HG03575 (cell line): ENCODE data around the gene PCLO.
"Not testable (repeated sequence)": the region's sequence is repeated elsewhere in the genome, so short reads cannot be mapped to it uniquely, and the experiment has no call there.

Experiments used
- ATAC-seq: cut with Tn5 transposase; IDR thresholded peaks from one replicate; pipeline ENCODE4 v1.9.1; 2021; ENCODE audit not compliant: unreplicated experiment, insufficient number of reproducible peaks, low FRiP score; ENCODE audit errors: extremely low read depth

Gene PCLO

DNA sequence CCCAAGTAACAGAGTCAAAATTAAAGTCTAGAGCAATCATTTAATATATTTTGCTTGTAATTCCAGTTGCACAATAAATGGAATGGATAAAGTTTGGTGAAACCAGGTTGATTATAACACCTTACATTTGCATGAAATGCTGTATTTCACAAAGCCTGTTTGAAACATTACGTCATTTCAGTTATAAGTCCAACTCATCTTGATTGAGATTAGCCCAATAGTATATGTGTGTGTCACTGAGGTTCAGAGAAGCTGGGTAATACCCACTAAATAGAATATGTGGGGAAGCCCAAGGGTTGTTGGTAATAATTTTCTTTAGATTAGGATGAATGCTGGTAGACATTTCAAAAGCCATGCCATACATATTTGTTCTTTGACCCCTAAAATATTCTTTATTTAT lies 456.3 kb downstream of the PCLO start:
- not testable (repeated sequence) for ATAC-seq

DNA sequence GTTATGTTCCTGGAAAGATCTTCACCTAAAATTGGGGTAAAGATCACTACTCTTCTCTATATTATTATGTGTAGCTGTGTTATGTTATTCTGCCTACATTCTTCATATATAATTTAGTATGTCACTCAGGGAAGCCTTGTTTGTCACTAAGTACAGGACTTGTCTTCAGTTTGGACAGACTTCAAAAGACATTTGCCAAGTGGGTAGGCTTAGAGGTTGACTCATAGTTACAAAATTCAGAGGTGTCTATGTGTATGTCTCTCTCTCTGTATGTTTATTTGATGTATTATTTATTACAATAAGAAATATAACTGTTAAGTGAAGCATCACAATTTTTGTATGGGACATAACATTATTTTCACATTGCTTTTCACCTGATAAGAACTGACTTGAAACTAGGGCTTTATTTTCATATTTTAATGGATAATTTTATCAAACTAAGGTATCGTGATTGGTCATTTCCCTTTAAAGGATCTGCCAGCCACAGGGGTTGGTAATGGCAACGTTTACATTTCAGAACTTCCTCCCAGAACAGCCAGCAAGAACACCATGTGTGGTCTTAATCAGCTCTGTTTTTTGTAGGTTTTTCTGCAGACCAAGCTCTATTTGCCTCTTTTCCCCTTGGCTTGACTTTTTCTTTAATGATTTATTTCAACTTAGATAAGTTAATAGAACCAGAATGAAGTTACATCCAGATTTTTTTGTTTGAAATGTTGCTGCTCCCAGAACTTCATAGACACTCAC lies 457.0 kb downstream of the PCLO start:
- ATAC-seq = no peak

DNA sequence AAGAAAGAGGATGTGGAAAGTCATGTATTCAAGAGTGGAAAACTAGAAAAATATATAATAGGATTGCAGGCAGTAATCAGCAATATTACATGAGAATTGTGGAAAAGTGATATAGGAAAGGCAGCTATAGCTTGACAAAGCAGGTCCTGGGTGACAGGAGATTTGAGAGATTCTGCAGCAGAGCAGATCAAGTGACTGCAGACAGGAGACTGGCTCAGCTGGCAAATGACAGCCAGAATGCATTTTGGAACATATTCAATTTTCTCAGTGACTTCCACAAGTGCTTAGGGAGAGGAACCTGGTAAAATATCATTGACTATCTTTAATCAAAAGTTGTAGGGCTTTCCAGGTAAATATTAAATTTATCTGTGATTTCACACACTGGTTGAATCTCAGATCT lies 458.6 kb downstream of the PCLO start:
- no peak for ATAC-seq
